Measurements from ENCODE around the gene CEP85.

Gene CEP85

GRCh38 chr1:26287811-26288210, 53.8 kb downstream of the CEP85 start:
- DNase-seq (ENCODE audit: low read depth, low spot score): no peak
- H3K4me3 ChIP-seq (ENCODE audit: low read depth, low read length): no peak overlapping the region
- in situ Hi-C loops (cut with HindIII; ENCODE audit: low sequenced_read_pairs): no loop called here
- no peak for TF ChIP-seq CTCF (IDR thresholded peaks at IDR 0.05; ENCODE audit: low read depth, low read length)

- in situ Hi-C loops (cut with HindIII; ENCODE audit: low sequenced_read_pairs): no loop called here
- H3K4me3 ChIP-seq (ENCODE audit: low read depth, low read length): no peak overlapping the region
- no peak for DNase-seq (ENCODE audit: low read depth, low spot score)
- TF ChIP-seq CTCF (IDR thresholded peaks at IDR 0.05; ENCODE audit: low read depth, low read length): no peak
Observed at GRCh38 chr1:26288311-26288941, 54.4 kb downstream of the CEP85 start.

GRCh38 chr1:26289158-26290059, 55.4 kb downstream of the CEP85 start:
- no peak for TF ChIP-seq CTCF (IDR thresholded peaks at IDR 0.05; ENCODE audit: low read depth, low read length)
- DNase-seq (ENCODE audit: low read depth, low spot score): no peak
- H3K4me3 ChIP-seq (ENCODE audit: low read depth, low read length): no peak overlapping the region
- in situ Hi-C loops (cut with HindIII; ENCODE audit: low sequenced_read_pairs): no loop called here

GRCh38 chr1:26290122-26290881, 56.3 kb downstream of the CEP85 start:
- H3K4me3 ChIP-seq (ENCODE audit: low read depth, low read length): no peak overlapping the region
- DNase-seq (ENCODE audit: low read depth, low spot score): no peak
- in situ Hi-C loops (cut with HindIII; ENCODE audit: low sequenced_read_pairs): no loop called here
- TF ChIP-seq CTCF (IDR thresholded peaks at IDR 0.05; ENCODE audit: low read depth, low read length): no peak

- no peak for TF ChIP-seq CTCF (IDR thresholded peaks at IDR 0.05; ENCODE audit: low read depth, low read length)
- no peak for DNase-seq (ENCODE audit: low read depth, low spot score)
- in situ Hi-C loops (cut with HindIII; ENCODE audit: low sequenced_read_pairs): no loop called here
- no peak overlapping the region for H3K4me3 ChIP-seq (ENCODE audit: low read depth, low read length)
Observed at GRCh38 chr1:26290882-26291261, 56.9 kb downstream of the CEP85 start.

GRCh38 chr1:26291433-26291832, 57.4 kb downstream of the CEP85 start:
- in situ Hi-C loops (cut with HindIII; ENCODE audit: low sequenced_read_pairs): no loop called here
- TF ChIP-seq CTCF (IDR thresholded peaks at IDR 0.05; ENCODE audit: low read depth, low read length): no peak
- H3K4me3 ChIP-seq (ENCODE audit: low read depth, low read length): no peak overlapping the region
- DNase-seq (ENCODE audit: low read depth, low spot score): no peak
